ENCODE results near the gene RNF34. TPM values are rescaled to one million over a fixed set of nuclear protein-coding genes. Genes with fewer than 3 reads are reported as not detected.
"Not testable (repeated sequence)": the region's sequence is repeated elsewhere in the genome, so short reads cannot be mapped to it uniquely, and the experiment has no call there.

The RNF34 gene
- total RNA-seq, 1 experiment from 2014 or later: 66.4 TPM

DNA sequence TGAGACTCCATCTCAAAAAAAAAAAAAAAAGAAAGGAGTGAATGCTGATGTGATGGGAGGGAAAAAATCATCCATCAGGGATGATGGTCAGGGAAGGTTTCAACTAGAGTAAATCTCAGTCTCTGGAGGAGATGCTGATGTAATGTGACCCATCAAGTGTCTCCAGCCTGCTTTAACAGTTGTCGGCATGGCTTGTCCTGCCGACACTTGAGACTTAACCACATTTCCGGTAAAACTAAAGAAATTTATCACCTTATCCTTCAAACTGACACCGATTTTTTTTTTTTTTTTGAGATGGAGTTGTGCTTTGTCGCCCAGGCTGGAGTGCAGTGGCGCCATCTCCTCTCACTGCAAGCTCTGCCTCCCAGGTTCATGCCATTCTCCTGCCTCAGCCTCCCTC lies 26.2 kb upstream of the RNF34 start:
- Mint-ChIP-seq H3K4me1 (no peaks in the 10 kb centered on the region), H3K27me3 (ENCODE audit: low read depth) (no peaks in the 10 kb centered on the region; the same call in 1 of the 2 replicates), H3K4me3 (no peak overlapping the region), H3K36me3 (ENCODE audit: insufficient read depth in 1 of 3, low read depth in 3 of 3) (no peaks in the 10 kb centered on the region), H3K27ac (no peak overlapping the region), H3K9me3 (peaks cover 0 to 6% of the 10 kb centered on the region in 2 experiments; a peak in 1 of 5 replicates)
- no peaks in the 10 kb centered on the region for H3K27me3 ChIP-seq (ENCODE audit: insufficient read depth, low read length)
- no peak overlapping the region for H3K18ac ChIP-seq (ENCODE audit: insufficient read length, low read depth, low read length)
- H2AK5ac ChIP-seq (ENCODE audit: insufficient read length, low read length): no peak overlapping the region
- no peak overlapping the region for H4K91ac ChIP-seq (ENCODE audit: insufficient read length, low read depth, low read length)
- no peak overlapping the region for H3K23ac ChIP-seq (ENCODE audit: insufficient read length, low read depth, low read length)
- no peaks in the 10 kb centered on the region for H3K79me2 ChIP-seq (ENCODE audit: insufficient read depth, low read length)
- no peak overlapping the region for H4K8ac ChIP-seq (replicated peaks; ENCODE audit: insufficient read length, low read depth, low read length)
- H3K14ac ChIP-seq (ENCODE audit: insufficient read depth, low read length): no peak overlapping the region
- no peak overlapping the region for H2BK120ac ChIP-seq (ENCODE audit: low read depth, low read length, poor library complexity, severe bottlenecking)
- H3K23me2 ChIP-seq (ENCODE audit: insufficient read length, low read depth, low read length, poor library complexity, severe bottlenecking): no peaks in the 10 kb centered on the region
- no peak overlapping the region for H2BK20ac ChIP-seq (ENCODE audit: low read depth, low read length, poor library complexity, severe bottlenecking)
- H3T11ph ChIP-seq (ENCODE audit: low read length): no peak overlapping the region
- no peaks in the 10 kb centered on the region for H3K9me3 ChIP-seq (ENCODE audit: control insufficient read depth, low read depth, low read length)
- H3K4ac ChIP-seq (ENCODE audit: low read depth, low read length): no peak overlapping the region
- no peak overlapping the region for H3K9ac ChIP-seq (ENCODE audit: extremely low read depth, insufficient read length, low read length)
- TF ChIP-seq, protein P1, sequence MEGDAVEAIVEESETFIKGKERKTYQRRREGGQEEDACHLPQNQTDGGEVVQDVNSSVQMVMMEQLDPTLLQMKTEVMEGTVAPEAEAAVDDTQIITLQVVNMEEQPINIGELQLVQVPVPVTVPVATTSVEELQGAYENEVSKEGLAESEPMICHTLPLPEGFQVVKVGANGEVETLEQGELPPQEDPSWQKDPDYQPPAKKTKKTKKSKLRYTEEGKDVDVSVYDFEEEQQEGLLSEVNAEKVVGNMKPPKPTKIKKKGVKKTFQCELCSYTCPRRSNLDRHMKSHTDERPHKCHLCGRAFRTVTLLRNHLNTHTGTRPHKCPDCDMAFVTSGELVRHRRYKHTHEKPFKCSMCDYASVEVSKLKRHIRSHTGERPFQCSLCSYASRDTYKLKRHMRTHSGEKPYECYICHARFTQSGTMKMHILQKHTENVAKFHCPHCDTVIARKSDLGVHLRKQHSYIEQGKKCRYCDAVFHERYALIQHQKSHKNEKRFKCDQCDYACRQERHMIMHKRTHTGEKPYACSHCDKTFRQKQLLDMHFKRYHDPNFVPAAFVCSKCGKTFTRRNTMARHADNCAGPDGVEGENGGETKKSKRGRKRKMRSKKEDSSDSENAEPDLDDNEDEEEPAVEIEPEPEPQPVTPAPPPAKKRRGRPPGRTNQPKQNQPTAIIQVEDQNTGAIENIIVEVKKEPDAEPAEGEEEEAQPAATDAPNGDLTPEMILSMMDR (conservative IDR thresholded peaks at IDR 0.05): no peak
- H3K56ac ChIP-seq (ENCODE audit: insufficient read length, low read depth, low read length): no peak overlapping the region
- no peak overlapping the region for H3K27ac ChIP-seq (ENCODE audit: insufficient read length, low read depth, low read length)
- H2AFZ ChIP-seq (ENCODE audit: low read length): no peak overlapping the region
- H2BK15ac ChIP-seq (ENCODE audit: low read depth, low read length): no peak overlapping the region
- no CpG with 5 or more reads among the region's 6 CpGs for WGBS (ENCODE audit: extremely low coverage, insufficient read length, low lambda C conversion rate)
- no peaks in the 10 kb centered on the region for H3K79me1 ChIP-seq (ENCODE audit: insufficient read depth, low read depth, low read length, poor library complexity, severe bottlenecking)
- no peaks in the 10 kb centered on the region; the same call in 1 of the 2 replicates for H3K4me1 ChIP-seq (ENCODE audit: insufficient read depth, low read length)
- no peaks in the 10 kb centered on the region for H4K20me1 ChIP-seq (ENCODE audit: control insufficient read depth, insufficient read depth, insufficient read length)
- no peak overlapping the region for H4K5ac ChIP-seq (ENCODE audit: insufficient read length, low read depth, low read length)
- no peak overlapping the region for H3K4me2 ChIP-seq (ENCODE audit: insufficient read depth, insufficient read length, low read length)
- H2BK5ac ChIP-seq (ENCODE audit: insufficient read length, low read length): no peak overlapping the region
- DNase-seq: no peak
- H2BK12ac ChIP-seq (ENCODE audit: insufficient read length, low read depth, low read length): no peak overlapping the region

DNA sequence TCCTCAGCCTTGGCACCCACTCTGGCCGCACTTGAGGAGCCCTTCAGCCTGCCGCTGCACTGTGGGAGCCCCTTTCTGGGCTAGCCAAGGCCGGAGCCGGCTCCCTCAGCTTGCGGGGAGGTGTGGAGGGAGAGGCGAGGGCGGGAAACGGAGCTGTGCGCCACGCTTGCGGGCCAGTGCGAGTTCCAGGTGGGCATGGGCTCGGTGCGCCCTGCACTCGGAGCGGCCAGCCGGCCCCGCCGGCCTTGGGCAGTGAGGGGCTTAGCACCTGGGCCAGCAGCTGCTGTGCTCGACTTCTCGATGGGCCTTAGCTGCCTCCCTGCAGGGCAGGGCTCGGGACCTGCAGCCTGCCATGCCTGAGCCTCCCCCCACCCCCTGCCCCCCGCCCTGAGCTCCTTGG lies 25.6 kb upstream of the RNF34 start:
- H4K91ac ChIP-seq (ENCODE audit: insufficient read length, low read depth, low read length); H2BK12ac ChIP-seq (ENCODE audit: insufficient read length, low read depth, low read length); H3K9me3 Mint-ChIP-seq; H4K20me1 ChIP-seq (ENCODE audit: control insufficient read depth, insufficient read depth, insufficient read length); H3K4me1 Mint-ChIP-seq; H2AK5ac ChIP-seq (ENCODE audit: insufficient read length, low read length); H3K4me3 Mint-ChIP-seq; H3K4ac ChIP-seq (ENCODE audit: low read depth, low read length); H3K9ac ChIP-seq (ENCODE audit: extremely low read depth, insufficient read length, low read length); H3K23me2 ChIP-seq (ENCODE audit: insufficient read length, low read depth, low read length, poor library complexity, severe bottlenecking); H3K27me3 ChIP-seq (ENCODE audit: insufficient read depth, low read length); H2BK15ac ChIP-seq (ENCODE audit: low read depth, low read length); H3K4me2 ChIP-seq (ENCODE audit: insufficient read depth, insufficient read length, low read length); DNase-seq; H3K79me2 ChIP-seq (ENCODE audit: insufficient read depth, low read length); H3K79me1 ChIP-seq (ENCODE audit: insufficient read depth, low read depth, low read length, poor library complexity, severe bottlenecking); H2BK120ac ChIP-seq (ENCODE audit: low read depth, low read length, poor library complexity, severe bottlenecking); H3K23ac ChIP-seq (ENCODE audit: insufficient read length, low read depth, low read length); H2BK5ac ChIP-seq (ENCODE audit: insufficient read length, low read length); H3K9me3 ChIP-seq (ENCODE audit: control insufficient read depth, low read depth, low read length); H3K27me3 Mint-ChIP-seq (ENCODE audit: low read depth); H3K18ac ChIP-seq (ENCODE audit: insufficient read length, low read depth, low read length); H3K27ac ChIP-seq (ENCODE audit: insufficient read length, low read depth, low read length); H2AFZ ChIP-seq (ENCODE audit: low read length); H3T11ph ChIP-seq (ENCODE audit: low read length); H3K4me1 ChIP-seq (ENCODE audit: insufficient read depth, low read length); H3K14ac ChIP-seq (ENCODE audit: insufficient read depth, low read length); H3K27ac Mint-ChIP-seq; H4K5ac ChIP-seq (ENCODE audit: insufficient read length, low read depth, low read length); H4K8ac ChIP-seq (replicated peaks; ENCODE audit: insufficient read length, low read depth, low read length); H3K56ac ChIP-seq (ENCODE audit: insufficient read length, low read depth, low read length); H2BK20ac ChIP-seq (ENCODE audit: low read depth, low read length, poor library complexity, severe bottlenecking); H3K36me3 Mint-ChIP-seq (ENCODE audit: insufficient read depth in 1 of 3, low read depth in 3 of 3): not testable (repeated sequence)
- WGBS (ENCODE audit: extremely low coverage, insufficient read length, low lambda C conversion rate): no CpG with 5 or more reads among the region's 23 CpGs

Measured in H9 (cell line).